HG03175 (cell line): Measurements from ENCODE around the gene DIS3L2.

Experiments
- ATAC-seq: cut with Tn5 transposase; IDR thresholded peaks from one replicate; pipeline ENCODE4 v1.9.1; 2021; ENCODE audit warnings: mild to moderate bottlenecking, moderate library complexity; ENCODE audit not compliant: unreplicated experiment

Gene DIS3L2

GRCh38 chr2:231961349-231962166 lies at the start of gene DIS3L2:
TSS of gene DIS3L2 (plus strand) at chr2:231961713. CDS start at chr2:232014928, 53,215 bp downstream.
- peak; percentile 97 for ATAC-seq

- ATAC-seq: no peak
Observed at GRCh38 chr2:231914077-231914690, 47.3 kb upstream of the DIS3L2 start.

DNA sequence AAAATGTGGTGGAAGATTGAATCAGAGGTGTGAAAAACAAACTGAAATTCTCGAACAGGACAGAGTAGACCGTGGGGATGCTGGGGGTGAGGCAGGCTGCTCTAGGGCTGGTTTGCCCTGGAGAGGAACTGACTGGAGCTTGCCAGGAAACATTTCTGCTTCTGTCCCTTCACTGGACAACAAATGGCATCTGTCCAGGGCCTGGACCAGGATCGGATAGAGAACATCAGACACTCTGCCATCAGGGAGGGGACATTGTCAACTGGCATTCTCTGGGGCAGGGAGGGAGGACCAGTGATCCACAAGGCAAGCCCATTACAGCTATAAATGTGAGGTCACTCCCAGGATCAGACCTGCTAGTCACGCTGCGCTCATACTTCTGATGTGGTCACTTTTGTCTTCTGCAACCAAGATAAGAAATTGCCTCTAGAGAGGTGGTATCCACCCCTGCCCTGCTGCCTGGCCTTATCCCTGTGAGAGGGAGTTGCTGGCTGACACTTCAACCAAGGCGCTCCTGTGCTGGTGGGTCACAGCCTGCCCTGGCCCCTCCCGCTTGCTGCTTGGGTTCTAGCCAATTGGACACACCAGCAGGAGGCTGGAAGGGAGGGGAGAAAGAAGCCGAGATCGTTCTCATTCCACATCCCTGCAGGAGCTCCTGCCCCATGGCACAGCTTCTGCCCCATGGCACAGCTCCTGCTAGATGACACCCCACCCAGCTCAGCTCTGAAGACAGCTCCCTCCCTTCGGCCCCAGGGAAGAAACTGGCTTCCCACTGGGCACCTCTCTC lies 44.0 kb upstream of the DIS3L2 start:
- ATAC-seq: no peak

DNA sequence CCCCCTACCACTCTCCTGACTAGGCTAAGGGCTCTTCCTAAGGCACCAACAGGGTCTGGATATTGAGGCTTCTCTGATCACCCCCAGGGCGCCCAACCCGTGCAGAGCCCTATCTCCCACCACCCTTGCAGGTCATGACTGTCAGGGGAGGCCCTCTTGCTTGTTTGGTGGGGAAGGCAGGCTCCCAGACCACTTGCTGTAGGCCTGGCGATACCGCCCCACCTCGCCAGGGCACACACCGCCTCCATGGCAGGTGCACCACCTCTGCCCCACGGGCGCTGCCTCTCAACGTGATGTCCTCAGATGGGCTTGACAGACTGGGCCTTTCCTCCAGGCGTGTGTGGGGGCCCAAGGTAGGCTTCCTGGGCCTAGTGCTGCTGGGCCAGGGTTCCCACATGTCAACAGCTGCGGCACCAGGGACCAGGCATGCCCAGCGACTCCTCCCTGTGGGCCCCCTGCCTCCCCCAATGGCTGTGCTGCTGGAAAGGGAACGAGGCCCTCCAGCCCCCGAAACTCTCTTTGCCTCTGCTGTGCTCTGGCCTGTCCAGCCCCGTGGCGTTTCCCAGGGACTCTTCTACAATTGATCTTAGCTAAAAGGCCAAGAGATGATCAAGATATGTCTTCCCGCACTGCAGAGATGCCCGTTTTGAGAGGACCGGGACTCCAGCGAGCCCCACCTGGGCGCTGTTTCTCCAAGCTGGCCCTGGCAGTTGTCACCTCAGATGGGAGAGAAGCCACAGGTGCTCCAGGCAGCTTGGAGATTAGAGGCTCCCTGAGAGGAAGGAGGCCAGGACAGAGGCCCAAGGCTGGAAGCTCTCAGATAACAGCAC lies 42.8 kb upstream of the DIS3L2 start:
- no peak for ATAC-seq

GRCh38 chr2:231919341-231920035 lies 42.0 kb upstream of the DIS3L2 start:
- no peak for ATAC-seq

DNA sequence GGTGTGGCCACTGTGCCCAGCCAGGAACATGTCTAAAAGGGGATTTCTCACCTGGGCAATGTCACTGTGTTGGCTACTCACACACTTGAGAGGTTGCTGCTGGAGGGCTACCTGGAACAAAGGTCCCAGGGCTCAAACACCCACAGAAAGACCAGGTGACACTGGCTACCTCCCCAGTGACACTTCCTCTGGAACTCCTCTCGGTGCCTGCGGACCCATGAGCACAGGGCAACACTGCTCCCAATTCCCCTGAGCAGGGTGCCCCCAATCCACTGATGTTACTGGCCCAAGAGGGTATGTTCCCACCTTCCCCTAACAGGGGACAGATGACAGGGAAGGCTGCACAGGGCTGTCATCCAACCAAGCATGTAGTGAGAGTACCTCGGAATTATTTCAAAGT lies 41.1 kb upstream of the DIS3L2 start:
- ATAC-seq: no peak

DNA sequence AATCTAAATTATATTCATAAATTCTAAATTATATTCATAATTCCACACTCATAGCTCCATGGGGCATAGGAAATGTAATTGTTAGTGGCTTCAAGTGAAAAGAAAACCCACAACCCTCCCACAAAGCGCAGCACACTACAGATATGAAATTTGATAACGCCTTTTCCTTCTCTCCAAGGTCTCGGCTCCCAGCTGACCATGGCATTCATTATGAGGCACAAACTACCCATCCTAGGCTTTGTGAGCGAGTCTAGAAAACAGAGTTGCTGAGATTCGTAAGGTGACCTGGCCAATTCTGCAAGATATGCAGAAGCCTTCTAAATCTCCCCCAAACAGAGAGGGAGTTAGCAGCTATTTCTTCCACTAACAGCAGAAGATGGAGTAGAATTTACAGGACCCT lies 40.7 kb upstream of the DIS3L2 start:
- ATAC-seq: no peak

- ATAC-seq: no peak
Observed at GRCh38 chr2:231922311-231923009, 39.1 kb upstream of the DIS3L2 start.

DNA sequence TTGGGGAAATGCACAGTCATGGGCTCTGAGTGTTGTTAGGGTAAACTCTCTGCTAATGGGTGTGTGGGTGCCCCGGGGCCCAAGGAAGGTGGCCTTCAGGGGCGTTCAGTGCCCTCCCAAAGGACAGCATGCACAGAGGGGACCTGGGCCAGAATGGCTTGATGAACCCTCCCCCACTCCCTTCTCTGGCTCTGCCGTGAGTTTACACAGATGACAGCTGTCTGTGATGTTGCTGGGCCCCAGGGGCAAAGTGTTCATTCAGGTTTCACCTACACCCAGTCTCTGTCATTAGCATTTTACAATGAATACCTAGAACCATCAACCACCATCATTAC lies 38.5 kb upstream of the DIS3L2 start:
- ATAC-seq: no peak

DNA sequence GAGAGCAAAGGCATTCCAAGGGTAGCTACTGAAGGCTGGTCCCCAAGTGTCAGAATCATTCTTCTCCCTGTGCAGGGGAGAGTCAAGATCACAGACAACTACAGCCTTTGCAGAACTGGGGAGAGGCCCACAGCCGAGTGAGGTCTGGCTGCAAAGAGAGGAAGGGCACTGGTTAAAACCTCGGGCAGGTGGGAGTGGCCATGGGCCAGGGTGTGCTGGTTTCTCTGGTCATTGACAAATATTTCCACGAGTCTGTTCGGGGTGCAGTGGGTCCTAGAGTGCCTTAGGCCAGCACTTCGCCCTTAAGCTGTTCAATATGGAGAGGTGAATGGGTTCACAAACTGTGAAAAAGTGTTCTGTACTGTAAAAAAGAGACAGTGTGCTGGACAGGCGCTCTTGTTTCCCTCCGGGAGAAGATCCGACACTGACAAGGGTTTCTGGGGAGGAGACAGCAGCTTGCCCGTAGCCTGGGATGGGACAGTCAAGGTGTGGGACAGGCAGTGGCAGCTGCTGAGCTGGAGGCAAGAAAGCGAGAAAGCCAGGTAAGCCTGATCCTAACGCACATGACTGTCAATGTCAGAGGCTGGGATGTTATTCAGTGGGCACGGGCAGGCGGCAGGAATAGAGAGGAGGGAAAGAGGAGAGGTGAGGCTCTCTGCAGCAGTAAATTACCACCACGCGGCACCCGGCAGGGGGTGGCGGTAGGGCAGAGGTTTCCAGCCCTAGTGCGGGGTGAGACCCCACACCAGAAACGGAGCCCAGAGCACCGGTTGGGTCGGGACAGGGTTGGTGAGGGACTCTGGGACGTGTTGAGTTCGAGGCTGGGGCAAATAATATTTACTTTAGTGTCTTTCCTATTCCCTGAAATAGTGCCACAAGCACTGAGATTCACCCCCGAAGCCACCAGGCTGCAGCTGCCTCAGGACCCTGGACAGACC lies 37.3 kb upstream of the DIS3L2 start:
- no peak for ATAC-seq

GRCh38 chr2:231924889-231925275 lies 36.6 kb upstream of the DIS3L2 start:
- peak; percentile 2 for ATAC-seq

GRCh38 chr2:231925303-231926179 lies 36.0 kb upstream of the DIS3L2 start:
- peak; percentile 59 for ATAC-seq

- ATAC-seq: peak; percentile 46
Observed at GRCh38 chr2:231926180-231926741, 35.3 kb upstream of the DIS3L2 start, which contains the start of gene NPPC. TSS of gene NPPC (minus strand) at chr2:231926396. CDS start at chr2:231926249, 147 bp downstream.

- no peak for ATAC-seq
Observed at GRCh38 chr2:231926761-231927565, 34.5 kb upstream of the DIS3L2 start.

- no peak for ATAC-seq
Observed at GRCh38 chr2:231927566-231927890, 34.0 kb upstream of the DIS3L2 start.

GRCh38 chr2:231928481-231928880 lies 33.0 kb upstream of the DIS3L2 start:
- ATAC-seq: no peak
